AG10803 (cell line): ENCODE results near the gene STX1A.
"Not testable (repeated sequence)": the region's sequence is repeated elsewhere in the genome, so short reads cannot be mapped to it uniquely, and the experiment has no call there.

Source experiments
- DNase-seq: peaks from one replicate; pipeline ENCODE4 v3.0.0; 2010; ENCODE audit warnings: low read depth
- H3K4me3 ChIP-seq: 2 replicates; pipeline ENCODE4 v1.5.1; 2011; ENCODE audit warnings: mild to moderate bottlenecking, low read length, control low read depth
- CTCF ChIP-seq: conservative IDR thresholded peaks from 2 replicates; pipeline ENCODE4 v1.5.1; 2011; ENCODE audit warnings: mild to moderate bottlenecking, low read length, control low read depth, inconsistent platforms

The STX1A gene

GRCh38 chr7:73722785-73723184 lies 3.3 kb upstream of the STX1A start:
- DNase-seq, result no peak

GRCh38 chr7:73722182-73722581 lies 2.7 kb upstream of the STX1A start:
- not testable (repeated sequence) for H3K4me3 ChIP-seq, DNase-seq

More at GRCh38 chr7:73722785-73723184, 3.3 kb upstream of the STX1A start:
- H3K4me3 ChIP-seq, result no peak overlapping the region
- TF ChIP-seq CTCF, result no peak

- H3K4me3 ChIP-seq, result no peak overlapping the region
- TF ChIP-seq CTCF, result no peak
- no peak for DNase-seq
These were observed 1.9 kb upstream of the STX1A start for GRCh38 chr7:73721377-73721817.

- not testable (repeated sequence) for H3K4me3 ChIP-seq, DNase-seq
These were observed 974 bp upstream of the STX1A start for GRCh38 chr7:73720443-73720842.

GRCh38 chr7:73719806-73720169 lies 319 bp upstream of the STX1A start:
- no peak for TF ChIP-seq CTCF
- DNase-seq, result no peak
- peak overlapping the region; percentile 66 for H3K4me3 ChIP-seq

GRCh38 chr7:73718438-73718881 lies 1.0 kb downstream of the STX1A start:
- DNase-seq, result no peak
- no peak for TF ChIP-seq CTCF
- peak overlapping the region; percentile 74 for H3K4me3 ChIP-seq

GRCh38 chr7:73717991-73718405 lies 1.5 kb downstream of the STX1A start:
- H3K4me3 ChIP-seq, result peak overlapping the region; percentile 74
- TF ChIP-seq CTCF, result no peak
- peak; percentile 77 for DNase-seq

- TF ChIP-seq CTCF, result no peak
- peak; percentile 42 for DNase-seq
- peak overlapping the region; percentile 74 for H3K4me3 ChIP-seq
These were observed 2.3 kb downstream of the STX1A start for GRCh38 chr7:73717025-73717807.
